BLaER1 treated with 17β-estradiol and CSF1 and Interleukin-3, amounts not matched to agents 10 nM and 100 nM (cell line): ENCODE data around the gene IRF2BP2.

Experiments used
- H3K27ac ChIP-seq, 11 experiments: shearing (Covaris generic); formaldehyde crosslinking; 2 replicates each; pipeline ENCODE4 v1.8.1; 2022
- H3K27me3 ChIP-seq, 11 experiments: shearing (Covaris generic); formaldehyde crosslinking; 2 replicates each; pipeline ENCODE4 v1.8.1; 2022
- H3K36me3 ChIP-seq, 11 experiments: shearing (Covaris generic); formaldehyde crosslinking; 2 replicates each; pipeline ENCODE4 v1.8.1; 2022
- H3K4me1 ChIP-seq, 10 experiments: shearing (Covaris generic); formaldehyde crosslinking; 2 replicates each; pipeline ENCODE4 v1.8.1; 2022
- H3K4me2 ChIP-seq, 11 experiments: shearing (Covaris generic); formaldehyde crosslinking; 2 replicates each; pipeline ENCODE4 v1.8.1; 2022
- H3K4me3 ChIP-seq, 10 experiments: shearing (Covaris generic); formaldehyde crosslinking; 2 replicates each; pipeline ENCODE4 v1.8.1; 2022
- H3K9ac ChIP-seq, 11 experiments: shearing (Covaris generic); formaldehyde crosslinking; 2 replicates each; pipeline ENCODE4 v1.8.1; 2022
- H3K9me3 ChIP-seq, 11 experiments: shearing (Covaris generic); formaldehyde crosslinking; replicated peaks in 1 of 11; 2 replicates each; pipeline ENCODE4 v1.8.1; 2022
- H4K20me1 ChIP-seq, 11 experiments: shearing (Covaris generic); formaldehyde crosslinking; 2 replicates each; pipeline ENCODE4 v1.8.1; 2022
- Cebpa-rat ChIP-seq, 11 experiments: shearing (Covaris generic); IDR thresholded peaks; 2 replicates each; pipeline ENCODE4 v1.8.1; 2022

Gene IRF2BP2

DNA sequence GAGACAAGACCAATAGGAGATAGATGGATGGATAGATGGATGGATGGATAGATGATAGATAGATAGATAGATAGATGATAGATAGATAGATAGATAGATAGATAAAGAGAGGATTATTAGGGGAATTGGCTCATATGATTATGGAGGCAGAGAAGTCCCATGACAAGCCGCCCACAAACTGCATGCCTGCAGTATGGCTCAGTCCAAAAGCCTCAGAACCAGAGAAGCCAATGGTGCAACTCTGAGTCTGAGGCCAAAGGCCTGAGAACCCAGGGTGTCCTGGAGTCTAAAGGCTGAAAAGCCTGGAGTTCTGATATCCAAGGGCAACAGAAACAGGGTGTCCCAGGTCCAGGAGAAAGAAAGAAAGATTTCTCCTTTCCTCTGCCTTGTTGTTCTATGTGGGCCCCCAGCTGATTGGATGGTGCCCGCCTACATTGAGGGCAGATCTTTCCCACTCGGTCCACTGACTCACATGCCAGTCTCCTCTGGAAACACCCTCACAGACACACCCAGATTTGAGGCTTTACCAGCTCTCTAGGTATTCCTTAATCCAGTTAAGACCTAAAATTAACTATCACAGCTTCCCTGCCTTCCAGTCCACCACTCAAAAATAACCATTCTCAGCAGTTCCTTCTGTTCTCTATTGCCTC lies 39.6 kb upstream of the IRF2BP2 start:
- Histone ChIP-seq H3K27ac (no peak overlapping the region), H3K4me3 (no peak overlapping the region), H3K27me3 (no peaks in the 10 kb centered on the region), H4K20me1 (no peaks in the 10 kb centered on the region), H3K4me1 (peaks cover 0 to 24% (median 14%) of the 10 kb centered on the region in 10 experiments; a peak in 14 of 20 replicates), H3K4me2 (peak overlapping the region in 2 of 11 experiments; percentile 39 to 53; a peak in 3 of 22 replicates), H3K36me3 (no peaks in the 10 kb centered on the region), H3K9ac (no peak overlapping the region), H3K9me3 (peaks cover 0 to 17% (median 6%) of the 10 kb centered on the region in 11 experiments; a peak in 12 of 22 replicates)
- TF ChIP-seq Cebpa-rat (IDR thresholded peaks at IDR 0.05) = no peak

DNA sequence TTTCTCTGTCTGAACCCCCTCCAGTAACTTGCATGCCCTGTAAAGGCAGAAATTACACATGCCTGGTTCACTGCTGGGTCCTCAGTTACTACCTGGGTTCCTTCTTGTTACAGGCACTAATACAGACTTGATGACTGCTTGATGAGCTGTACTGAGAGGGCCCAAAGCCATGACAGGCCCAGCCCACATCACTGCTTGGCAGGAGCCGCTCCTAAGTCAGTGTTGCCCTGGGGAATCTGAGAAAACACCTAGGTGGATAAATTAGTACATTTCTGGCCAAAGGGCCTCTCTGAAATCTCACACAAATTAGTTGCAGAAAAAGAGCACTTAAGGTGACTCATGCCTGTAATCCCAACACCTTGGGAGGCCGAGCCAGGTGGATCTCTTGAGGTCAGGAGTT lies 37.8 kb upstream of the IRF2BP2 start:
- H3K4me2 ChIP-seq = no peak overlapping the region
- no peak for TF ChIP-seq Cebpa-rat (IDR thresholded peaks at IDR 0.05)

DNA sequence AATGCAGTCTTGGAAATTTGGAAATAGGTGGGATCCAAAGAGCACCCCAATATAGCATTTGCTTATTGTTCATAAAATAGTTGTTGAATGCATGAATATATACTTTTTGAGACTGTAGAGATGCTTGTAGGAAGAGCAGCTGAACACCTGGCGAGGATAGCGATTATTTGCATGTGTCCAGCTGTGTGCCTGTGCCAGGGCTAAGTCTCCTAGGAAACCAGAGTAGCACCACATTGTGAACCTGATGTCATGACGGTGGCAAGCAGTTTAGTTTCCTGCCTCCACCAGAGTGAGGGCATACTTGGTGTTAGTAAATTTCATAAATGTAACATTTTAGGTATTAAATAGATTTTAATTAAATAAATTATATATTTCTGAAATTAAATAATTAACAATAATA lies 37.3 kb upstream of the IRF2BP2 start:
- H3K36me3 ChIP-seq = no peaks in the 10 kb centered on the region
- no peak overlapping the region for H3K27ac ChIP-seq
- no peak overlapping the region for H3K4me3 ChIP-seq
- no peak overlapping the region for H3K4me2 ChIP-seq
- peaks cover 0 to 17% (median 6%) of the 10 kb centered on the region in 11 experiments; a peak in 12 of 22 replicates for H3K9me3 ChIP-seq
- peaks cover 0 to 31% (median 14%) of the 10 kb centered on the region in 10 experiments; a peak in 14 of 20 replicates for H3K4me1 ChIP-seq
- no peaks in the 10 kb centered on the region for H4K20me1 ChIP-seq
- no peaks in the 10 kb centered on the region for H3K27me3 ChIP-seq
- no peak overlapping the region for H3K9ac ChIP-seq
- TF ChIP-seq Cebpa-rat (IDR thresholded peaks at IDR 0.05) = no peak

More for the DNA sequence above, 37.8 kb upstream of the IRF2BP2 start:
- H4K20me1 ChIP-seq = no peaks in the 10 kb centered on the region
- peaks cover 0 to 17% (median 6%) of the 10 kb centered on the region in 11 experiments; a peak in 12 of 22 replicates for H3K9me3 ChIP-seq
- no peak overlapping the region for H3K9ac ChIP-seq
- no peak overlapping the region for H3K4me3 ChIP-seq
- H3K27me3 ChIP-seq = no peaks in the 10 kb centered on the region
- H3K4me1 ChIP-seq = peaks cover 0 to 31% (median 14%) of the 10 kb centered on the region in 10 experiments; a peak in 14 of 20 replicates
- no peak overlapping the region for H3K27ac ChIP-seq
- H3K36me3 ChIP-seq = no peaks in the 10 kb centered on the region

DNA sequence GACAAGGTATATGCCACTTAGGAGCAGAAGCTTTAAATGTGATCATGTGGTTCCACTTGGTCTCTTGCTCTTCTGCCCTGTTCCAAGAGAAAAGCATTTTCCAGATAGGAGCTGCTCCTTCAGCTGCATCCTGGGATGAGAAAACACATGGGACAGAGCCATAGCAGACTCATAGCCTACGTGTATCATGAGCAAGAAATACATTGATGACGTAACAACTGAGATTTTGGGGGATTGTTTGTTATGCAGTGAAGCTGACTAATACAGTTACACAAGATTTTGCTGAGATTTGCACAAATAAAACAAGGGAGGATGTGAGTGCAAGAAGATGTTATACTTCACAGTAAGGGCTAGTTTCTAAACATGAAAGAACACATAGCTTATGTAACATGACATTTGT lies 36.0 kb upstream of the IRF2BP2 start:
- peaks cover 0 to 17% (median 6%) of the 10 kb centered on the region in 11 experiments; a peak in 12 of 22 replicates for H3K9me3 ChIP-seq
- TF ChIP-seq Cebpa-rat (IDR thresholded peaks at IDR 0.05) = 0 out of 22 replicates have a peak, but pooled peaks of 1 of the 11 experiments have one; percentile 26
- peak overlapping the region in 6 of 11 experiments; percentile 20 to 71 (median 56); a peak in 10 of 22 replicates for H3K4me2 ChIP-seq
- no peak overlapping the region for H3K4me3 ChIP-seq
- H4K20me1 ChIP-seq = no peaks in the 10 kb centered on the region
- H3K36me3 ChIP-seq = no peaks in the 10 kb centered on the region
- H3K4me1 ChIP-seq = peaks cover 0 to 31% (median 14%) of the 10 kb centered on the region in 10 experiments; a peak in 14 of 20 replicates
- H3K9ac ChIP-seq = no peak overlapping the region
- H3K27me3 ChIP-seq = no peaks in the 10 kb centered on the region
- peak overlapping the region in 5 of 11 experiments; percentile 25 to 54 (median 43); a peak in 7 of 22 replicates for H3K27ac ChIP-seq

DNA sequence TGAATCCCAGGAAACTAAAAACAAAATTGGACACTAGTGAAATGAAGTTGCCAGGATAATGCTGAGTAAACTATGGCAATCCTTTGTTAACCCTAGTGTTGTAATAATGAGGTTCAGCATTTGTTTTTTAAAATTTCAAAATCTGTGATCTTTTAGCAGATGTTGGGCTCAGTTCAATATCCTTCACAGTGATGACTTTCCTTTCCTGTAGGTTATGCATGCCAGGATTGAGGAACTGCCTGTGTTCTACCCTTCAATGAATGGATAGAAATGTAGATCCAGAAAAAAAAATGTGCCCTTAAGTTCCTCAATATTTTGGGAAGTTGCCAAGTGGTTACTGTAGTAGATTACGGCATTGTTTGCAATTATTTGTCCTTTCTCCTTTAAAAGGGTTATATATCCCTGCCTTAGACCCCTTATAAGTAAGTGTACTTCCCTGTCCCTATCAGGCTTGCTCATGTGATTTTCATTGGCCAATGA lies 35.5 kb upstream of the IRF2BP2 start:
- Histone ChIP-seq H3K4me1 (peaks cover 0 to 31% (median 14%) of the 10 kb centered on the region in 10 experiments; a peak in 14 of 20 replicates), H4K20me1 (no peaks in the 10 kb centered on the region), H3K4me2 (peak overlapping the region in 7 of 11 experiments; percentile 16 to 71 (median 55); a peak in 13 of 22 replicates), H3K4me3 (no peak overlapping the region), H3K36me3 (no peaks in the 10 kb centered on the region), H3K9me3 (peaks cover 0 to 17% (median 6%) of the 10 kb centered on the region in 11 experiments; a peak in 12 of 22 replicates), H3K9ac (no peak overlapping the region), H3K27ac (peak overlapping the region in 5 of 11 experiments; percentile 25 to 54 (median 43); a peak in 8 of 22 replicates), H3K27me3 (no peaks in the 10 kb centered on the region)
- TF ChIP-seq Cebpa-rat (IDR thresholded peaks at IDR 0.05) = no peak

DNA sequence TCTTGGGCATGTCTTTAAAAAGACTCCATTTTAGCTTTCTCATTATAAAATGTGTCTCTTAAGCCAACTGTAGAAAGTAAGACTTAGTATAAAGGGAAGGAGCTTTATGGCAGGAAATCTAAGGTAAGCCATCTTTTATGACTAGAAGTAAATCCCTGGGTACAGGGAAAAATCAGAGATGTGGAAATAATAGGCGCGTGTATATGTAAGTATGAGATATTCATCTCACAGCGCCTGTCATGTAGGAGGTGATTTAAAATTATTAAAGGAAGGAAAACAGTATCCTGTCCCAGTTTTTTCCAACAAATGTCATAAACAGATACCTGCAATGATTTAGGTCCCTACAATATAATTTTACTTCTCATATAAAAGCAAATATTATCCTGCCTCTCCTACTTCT lies 35.0 kb upstream of the IRF2BP2 start:
- peak overlapping the region in 3 of 11 experiments; percentile 43 to 54 (median 45); a peak in 6 of 22 replicates for H3K27ac ChIP-seq

DNA sequence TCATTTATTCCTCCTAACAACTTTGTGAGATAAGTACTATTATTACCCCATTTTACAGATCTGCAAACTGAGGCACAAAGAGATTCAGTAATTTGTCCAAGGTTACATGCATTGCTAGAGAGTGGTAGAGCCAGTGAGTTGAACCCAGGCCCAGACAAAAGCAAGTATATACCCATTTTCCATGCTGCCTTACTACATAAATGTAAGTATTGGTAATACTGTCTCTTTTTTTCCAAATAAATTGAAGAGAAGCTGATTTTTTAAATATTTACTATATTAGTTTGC lies 33.8 kb upstream of the IRF2BP2 start:
- Histone ChIP-seq H3K9ac (no peak overlapping the region), H3K4me1 (peaks cover 0 to 23% (median 14%) of the 10 kb centered on the region in 10 experiments; a peak in 14 of 20 replicates), H3K27me3 (no peaks in the 10 kb centered on the region), H3K27ac (no peak overlapping the region), H3K4me2 (no peak overlapping the region), H3K36me3 (no peaks in the 10 kb centered on the region), H3K9me3 (peaks cover 0 to 15% (median 8%) of the 10 kb centered on the region in 11 experiments; a peak in 12 of 22 replicates), H4K20me1 (no peaks in the 10 kb centered on the region), H3K4me3 (no peak overlapping the region)
- TF ChIP-seq Cebpa-rat (IDR thresholded peaks at IDR 0.05) = no peak

More for the DNA sequence above, 35.0 kb upstream of the IRF2BP2 start:
- Histone ChIP-seq H3K9me3 (peaks cover 0 to 17% (median 6%) of the 10 kb centered on the region in 11 experiments; a peak in 12 of 22 replicates), H3K36me3 (no peaks in the 10 kb centered on the region), H3K4me3 (no peak overlapping the region), H4K20me1 (no peaks in the 10 kb centered on the region), H3K4me1 (peaks cover 0 to 29% (median 14%) of the 10 kb centered on the region in 10 experiments; a peak in 14 of 20 replicates), H3K4me2 (peak overlapping the region in 7 of 11 experiments; percentile 16 to 71 (median 55); a peak in 12 of 22 replicates), H3K9ac (no peak overlapping the region), H3K27me3 (no peaks in the 10 kb centered on the region)
- TF ChIP-seq Cebpa-rat (IDR thresholded peaks at IDR 0.05) = no peak

GRCh38 chr1:234643111-234643849 lies 33.3 kb upstream of the IRF2BP2 start:
- no peak overlapping the region for H3K4me2 ChIP-seq

GRCh38 chr1:234642428-234642827 lies 32.5 kb upstream of the IRF2BP2 start:
- H3K36me3 ChIP-seq = no peaks in the 10 kb centered on the region
- no peak overlapping the region for H3K9ac ChIP-seq
- H3K9me3 ChIP-seq = peaks cover 0 to 15% (median 6%) of the 10 kb centered on the region in 11 experiments; a peak in 11 of 22 replicates
- no peak for TF ChIP-seq Cebpa-rat (IDR thresholded peaks at IDR 0.05)
- peaks cover 0 to 23% (median 14%) of the 10 kb centered on the region in 10 experiments; a peak in 14 of 20 replicates for H3K4me1 ChIP-seq
- H3K27ac ChIP-seq = no peak overlapping the region
- H3K4me2 ChIP-seq = no peak overlapping the region
- H3K27me3 ChIP-seq = no peaks in the 10 kb centered on the region
- H4K20me1 ChIP-seq = no peaks in the 10 kb centered on the region
- no peak overlapping the region for H3K4me3 ChIP-seq

More at GRCh38 chr1:234643111-234643849, 33.3 kb upstream of the IRF2BP2 start:
- H3K27ac ChIP-seq = no peak overlapping the region
- no peak overlapping the region for H3K9ac ChIP-seq
- H3K4me3 ChIP-seq = no peak overlapping the region
- H3K9me3 ChIP-seq = peaks cover 0 to 15% (median 7%) of the 10 kb centered on the region in 11 experiments; a peak in 11 of 22 replicates
- no peaks in the 10 kb centered on the region for H4K20me1 ChIP-seq
- H3K27me3 ChIP-seq = no peaks in the 10 kb centered on the region
- no peak for TF ChIP-seq Cebpa-rat (IDR thresholded peaks at IDR 0.05)
- no peaks in the 10 kb centered on the region for H3K36me3 ChIP-seq
- peaks cover 0 to 23% (median 14%) of the 10 kb centered on the region in 10 experiments; a peak in 14 of 20 replicates for H3K4me1 ChIP-seq
